22Rv1 (cell line): ENCODE results near the gene SYNE1.

Source experiments
- ZFX ChIP-seq: fragments of 450-650 bp; IDR thresholded peaks from 2 replicates; pipeline ENCODE4 v1.6.1; 2017; ENCODE audit warnings: antibody characterized with exemption, borderline replicate concordance
- TF ChIP-seq, protein P1 (sequence below): fragments of 450-650 bp; IDR thresholded peaks from 2 replicates; pipeline ENCODE4 v1.5.1; 2017; ENCODE audit warnings: mild to moderate bottlenecking

- TF ChIP-seq, protein P1, sequence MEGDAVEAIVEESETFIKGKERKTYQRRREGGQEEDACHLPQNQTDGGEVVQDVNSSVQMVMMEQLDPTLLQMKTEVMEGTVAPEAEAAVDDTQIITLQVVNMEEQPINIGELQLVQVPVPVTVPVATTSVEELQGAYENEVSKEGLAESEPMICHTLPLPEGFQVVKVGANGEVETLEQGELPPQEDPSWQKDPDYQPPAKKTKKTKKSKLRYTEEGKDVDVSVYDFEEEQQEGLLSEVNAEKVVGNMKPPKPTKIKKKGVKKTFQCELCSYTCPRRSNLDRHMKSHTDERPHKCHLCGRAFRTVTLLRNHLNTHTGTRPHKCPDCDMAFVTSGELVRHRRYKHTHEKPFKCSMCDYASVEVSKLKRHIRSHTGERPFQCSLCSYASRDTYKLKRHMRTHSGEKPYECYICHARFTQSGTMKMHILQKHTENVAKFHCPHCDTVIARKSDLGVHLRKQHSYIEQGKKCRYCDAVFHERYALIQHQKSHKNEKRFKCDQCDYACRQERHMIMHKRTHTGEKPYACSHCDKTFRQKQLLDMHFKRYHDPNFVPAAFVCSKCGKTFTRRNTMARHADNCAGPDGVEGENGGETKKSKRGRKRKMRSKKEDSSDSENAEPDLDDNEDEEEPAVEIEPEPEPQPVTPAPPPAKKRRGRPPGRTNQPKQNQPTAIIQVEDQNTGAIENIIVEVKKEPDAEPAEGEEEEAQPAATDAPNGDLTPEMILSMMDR: no peak
- TF ChIP-seq ZFX: no peak
Observed at GRCh38 chr6:152423216-152424103, 213.7 kb downstream of the SYNE1 start.
